ENCODE data around the gene RNF182. TPM values are rescaled to one million over a fixed set of nuclear protein-coding genes. Genes with fewer than 3 reads are reported as not detected.

Gene RNF182
- total RNA-seq, 2 donors from 2014 or later, result not detected

GRCh38 chr6:13884397-13884796 lies 40.4 kb upstream of the RNF182 start:
- Histone ChIP-seq H3K27me3 (replicated peaks; ENCODE audit: insufficient read depth) (no peaks in the 10 kb centered on the region), H3K36me3 (no peaks in the 10 kb centered on the region), H3K4me3 (no peak overlapping the region), H3K9me3 (no peaks in the 10 kb centered on the region), H3K27ac (no peak overlapping the region), H3K4me1 (ENCODE audit: control insufficient read depth in 1 of 2, low read depth in 2 of 2) (no peaks in the 10 kb centered on the region)
- ATAC-seq (ENCODE audit: insufficient number of reproducible peaks, low FRiP score, low read depth) (no peak), DNase-seq (ENCODE audit: low spot score) (no peak)
- TF ChIP-seq, protein P1, sequence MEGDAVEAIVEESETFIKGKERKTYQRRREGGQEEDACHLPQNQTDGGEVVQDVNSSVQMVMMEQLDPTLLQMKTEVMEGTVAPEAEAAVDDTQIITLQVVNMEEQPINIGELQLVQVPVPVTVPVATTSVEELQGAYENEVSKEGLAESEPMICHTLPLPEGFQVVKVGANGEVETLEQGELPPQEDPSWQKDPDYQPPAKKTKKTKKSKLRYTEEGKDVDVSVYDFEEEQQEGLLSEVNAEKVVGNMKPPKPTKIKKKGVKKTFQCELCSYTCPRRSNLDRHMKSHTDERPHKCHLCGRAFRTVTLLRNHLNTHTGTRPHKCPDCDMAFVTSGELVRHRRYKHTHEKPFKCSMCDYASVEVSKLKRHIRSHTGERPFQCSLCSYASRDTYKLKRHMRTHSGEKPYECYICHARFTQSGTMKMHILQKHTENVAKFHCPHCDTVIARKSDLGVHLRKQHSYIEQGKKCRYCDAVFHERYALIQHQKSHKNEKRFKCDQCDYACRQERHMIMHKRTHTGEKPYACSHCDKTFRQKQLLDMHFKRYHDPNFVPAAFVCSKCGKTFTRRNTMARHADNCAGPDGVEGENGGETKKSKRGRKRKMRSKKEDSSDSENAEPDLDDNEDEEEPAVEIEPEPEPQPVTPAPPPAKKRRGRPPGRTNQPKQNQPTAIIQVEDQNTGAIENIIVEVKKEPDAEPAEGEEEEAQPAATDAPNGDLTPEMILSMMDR (IDR thresholded peaks at IDR 0.05), result no peak

DNA sequence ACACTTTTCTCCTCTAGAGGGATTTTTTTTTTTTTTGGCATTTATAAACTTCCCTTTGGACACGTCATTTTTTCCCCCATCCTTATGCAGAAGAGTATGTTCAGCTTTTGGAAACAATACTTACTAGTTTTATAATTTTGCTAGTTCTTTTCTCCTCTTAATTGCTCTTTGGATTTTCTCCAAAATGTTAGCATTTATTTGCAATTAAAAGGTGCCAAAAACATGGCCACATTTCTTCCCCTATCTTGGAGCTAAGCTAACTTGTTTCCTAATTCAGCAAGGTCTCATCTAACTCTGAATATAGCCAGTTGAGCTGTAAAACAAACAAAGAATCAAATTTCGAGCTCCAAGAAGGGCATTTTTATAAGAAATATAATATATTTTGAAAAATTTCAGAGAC lies 39.2 kb upstream of the RNF182 start:
- no peak overlapping the region for H3K4me3 ChIP-seq
- TF ChIP-seq, protein P1 (IDR thresholded peaks at IDR 0.05), result no peak
- H3K27ac ChIP-seq, result no peak overlapping the region
- H3K36me3 ChIP-seq, result no peaks in the 10 kb centered on the region
- no peak for DNase-seq (ENCODE audit: low spot score)
- ATAC-seq (ENCODE audit: insufficient number of reproducible peaks, low FRiP score, low read depth), result no peak
- no peaks in the 10 kb centered on the region for H3K4me1 ChIP-seq (ENCODE audit: control insufficient read depth in 1 of 2, low read depth in 2 of 2)
- H3K9me3 ChIP-seq, result no peaks in the 10 kb centered on the region
- no peaks in the 10 kb centered on the region for H3K27me3 ChIP-seq (replicated peaks; ENCODE audit: insufficient read depth)

DNA sequence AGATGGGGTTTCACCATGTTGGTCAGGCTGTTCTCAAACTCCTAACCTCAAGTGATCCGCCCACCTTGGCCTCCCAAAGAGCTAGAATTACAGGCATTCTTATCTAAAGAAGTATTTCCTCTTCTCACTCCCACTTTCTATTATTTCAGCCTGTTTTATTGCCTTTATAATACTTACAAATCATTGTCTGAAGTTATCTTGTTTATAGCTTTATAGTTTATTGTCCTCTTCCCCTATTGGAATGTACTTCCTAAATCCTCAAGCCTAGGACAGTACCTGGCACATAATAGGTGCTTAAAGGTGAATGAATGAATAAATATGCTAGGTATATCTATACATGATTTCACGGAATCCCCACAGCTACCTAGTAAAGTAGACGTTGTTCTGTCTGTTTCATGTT lies 37.8 kb upstream of the RNF182 start:
- Histone ChIP-seq H3K36me3 (no peaks in the 10 kb centered on the region), H3K4me3 (no peak overlapping the region), H3K9me3 (no peaks in the 10 kb centered on the region), H3K27ac (no peak overlapping the region), H3K4me1 (ENCODE audit: control insufficient read depth in 1 of 2, low read depth in 2 of 2) (no peaks in the 10 kb centered on the region), H3K27me3 (replicated peaks; ENCODE audit: insufficient read depth) (no peaks in the 10 kb centered on the region)
- ATAC-seq (ENCODE audit: insufficient number of reproducible peaks, low FRiP score, low read depth) (no peak), DNase-seq (ENCODE audit: low spot score) (no peak)
- TF ChIP-seq, protein P1 (IDR thresholded peaks at IDR 0.05), result no peak

DNA sequence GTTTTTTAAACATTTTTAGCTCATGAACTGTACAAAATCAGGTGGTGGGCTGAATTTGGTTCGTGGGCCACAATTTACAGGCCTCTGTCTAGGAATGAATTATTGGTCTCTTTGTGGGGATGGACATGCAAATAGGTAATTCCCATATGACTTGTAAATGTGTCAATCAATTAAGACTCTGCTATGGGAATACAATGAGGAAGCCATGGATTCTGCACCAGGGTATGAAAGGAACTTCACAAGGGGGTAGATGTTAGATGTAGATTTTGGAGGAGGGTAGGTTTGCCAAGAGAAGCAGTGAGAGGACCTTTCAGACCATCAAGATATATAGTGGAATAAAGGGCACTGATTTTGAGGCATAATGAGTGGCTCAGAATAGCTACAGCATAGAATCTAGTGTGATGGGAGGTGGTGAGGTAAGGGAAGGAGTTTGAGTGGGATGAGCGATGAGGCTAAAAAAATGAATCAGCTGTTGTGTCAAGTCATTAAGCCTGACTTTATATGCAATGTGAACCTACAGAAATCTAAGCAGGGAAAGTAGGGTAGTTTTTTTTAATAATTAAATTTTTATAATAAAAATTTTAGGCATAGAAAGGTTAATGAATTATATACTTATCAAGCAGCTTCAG lies 32.6 kb upstream of the RNF182 start:
- TF ChIP-seq, protein P1 (IDR thresholded peaks at IDR 0.05), result no peak
- Histone ChIP-seq H3K4me1 (ENCODE audit: control insufficient read depth in 1 of 2, low read depth in 2 of 2) (no peaks in the 10 kb centered on the region), H3K9me3 (no peaks in the 10 kb centered on the region), H3K27me3 (replicated peaks; ENCODE audit: insufficient read depth) (no peaks in the 10 kb centered on the region), H3K27ac (no peak overlapping the region), H3K4me3 (no peak overlapping the region), H3K36me3 (no peaks in the 10 kb centered on the region)
- DNase-seq (ENCODE audit: low spot score) (no peak), ATAC-seq (ENCODE audit: insufficient number of reproducible peaks, low FRiP score, low read depth) (no peak)

DNA sequence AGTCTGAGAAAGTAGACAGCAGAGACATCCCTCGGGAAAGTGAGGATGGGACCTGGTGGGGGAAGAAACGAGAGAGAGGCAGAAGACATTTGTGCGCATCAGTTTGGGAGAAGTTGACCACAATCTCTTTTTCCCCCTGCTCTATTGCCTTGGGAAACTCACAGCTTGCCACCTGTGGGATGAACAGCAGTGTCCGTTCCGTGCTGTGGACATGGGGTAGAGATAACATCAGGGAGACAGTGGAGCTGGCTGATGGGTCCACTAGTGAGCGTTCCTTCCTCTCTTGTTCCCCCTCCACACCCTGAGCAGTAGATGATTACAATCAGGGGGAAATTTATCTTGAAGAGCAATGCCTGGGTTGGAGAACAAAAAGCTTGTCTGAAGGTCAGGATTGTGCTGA lies 21.8 kb upstream of the RNF182 start:
- Histone ChIP-seq H3K27me3 (replicated peaks; ENCODE audit: insufficient read depth) (no peaks in the 10 kb centered on the region), H3K4me3 (no peak overlapping the region), H3K27ac (no peak overlapping the region), H3K36me3 (no peaks in the 10 kb centered on the region), H3K9me3 (no peaks in the 10 kb centered on the region), H3K4me1 (ENCODE audit: control insufficient read depth in 1 of 2, low read depth in 2 of 2) (no peaks in the 10 kb centered on the region)
- DNase-seq (ENCODE audit: low spot score) (no peak), ATAC-seq (ENCODE audit: insufficient number of reproducible peaks, low FRiP score, low read depth) (no peak)
- TF ChIP-seq, protein P1 (IDR thresholded peaks at IDR 0.05), result no peak

Data from thoracic aorta (tissue), 2 donors.